Epithelial cell of proximal tubule (primary cell): Measurements from ENCODE around the gene TELO2. TPM values are rescaled to one million over a fixed set of nuclear protein-coding genes. Genes with fewer than 3 reads are reported as not detected.

Experiments used
- DNase-seq: peaks from one replicate; pipeline ENCODE4 v3.0.0-alpha.2; 2011; ENCODE audit warnings: low read depth
- H3K4me3 ChIP-seq: 2 replicates; pipeline ENCODE4 v1.5.1; 2011; ENCODE audit warnings: low read depth, mild to moderate bottlenecking, low read length
- total RNA-seq: library from RNA; depleted of rRNA; stranded (reverse); fragments of >200 nt; gene quantifications from 2 replicates; pipeline ENCODE4 v1.2.3, GENCODE V29; 2015
- TF ChIP-seq, protein P1 (sequence below): conservative IDR thresholded peaks from 2 replicates; pipeline ENCODE4 v1.5.1; 2012; ENCODE audit warnings: low read depth, mild to moderate bottlenecking, low read length

Gene TELO2
- total RNA-seq, 1 donor from 2014 or later, result 33.5 TPM

DNA sequence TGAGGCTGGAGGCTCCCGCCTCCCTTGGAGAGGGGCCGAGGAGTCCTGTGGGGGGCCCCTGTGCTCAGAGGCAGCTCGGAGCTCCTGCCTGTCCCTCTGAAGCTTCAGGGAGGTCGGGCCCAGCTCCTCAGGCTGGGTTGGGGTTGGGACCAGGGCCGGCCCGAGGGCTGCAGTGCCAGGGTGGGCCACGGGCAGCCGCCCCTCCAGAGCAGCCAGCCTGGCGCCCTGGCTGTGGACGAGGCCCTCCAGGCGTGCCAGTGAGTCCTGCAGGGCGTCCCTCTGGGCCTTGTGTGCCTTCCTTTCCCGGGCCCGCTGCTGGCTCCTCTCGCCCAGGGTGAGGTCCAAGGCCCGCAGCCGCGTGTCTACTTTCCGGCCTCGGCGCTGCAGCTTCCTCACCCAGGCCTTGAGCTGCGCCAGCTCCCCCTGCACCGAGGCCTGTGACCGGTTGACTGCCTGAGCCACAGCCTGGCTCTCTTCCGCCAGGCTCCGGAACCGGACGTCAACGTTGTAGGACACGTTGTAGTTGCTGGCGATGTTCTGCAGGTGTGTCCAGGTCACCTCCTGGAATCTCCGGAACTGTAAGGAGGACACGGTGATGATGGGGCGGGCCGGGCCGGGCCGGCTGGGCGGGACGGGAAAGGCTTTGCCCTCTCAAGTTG lies 5.6 kb upstream of the TELO2 start:
- DNase-seq, result no peak
- no peak overlapping the region for H3K4me3 ChIP-seq
- TF ChIP-seq, protein P1, sequence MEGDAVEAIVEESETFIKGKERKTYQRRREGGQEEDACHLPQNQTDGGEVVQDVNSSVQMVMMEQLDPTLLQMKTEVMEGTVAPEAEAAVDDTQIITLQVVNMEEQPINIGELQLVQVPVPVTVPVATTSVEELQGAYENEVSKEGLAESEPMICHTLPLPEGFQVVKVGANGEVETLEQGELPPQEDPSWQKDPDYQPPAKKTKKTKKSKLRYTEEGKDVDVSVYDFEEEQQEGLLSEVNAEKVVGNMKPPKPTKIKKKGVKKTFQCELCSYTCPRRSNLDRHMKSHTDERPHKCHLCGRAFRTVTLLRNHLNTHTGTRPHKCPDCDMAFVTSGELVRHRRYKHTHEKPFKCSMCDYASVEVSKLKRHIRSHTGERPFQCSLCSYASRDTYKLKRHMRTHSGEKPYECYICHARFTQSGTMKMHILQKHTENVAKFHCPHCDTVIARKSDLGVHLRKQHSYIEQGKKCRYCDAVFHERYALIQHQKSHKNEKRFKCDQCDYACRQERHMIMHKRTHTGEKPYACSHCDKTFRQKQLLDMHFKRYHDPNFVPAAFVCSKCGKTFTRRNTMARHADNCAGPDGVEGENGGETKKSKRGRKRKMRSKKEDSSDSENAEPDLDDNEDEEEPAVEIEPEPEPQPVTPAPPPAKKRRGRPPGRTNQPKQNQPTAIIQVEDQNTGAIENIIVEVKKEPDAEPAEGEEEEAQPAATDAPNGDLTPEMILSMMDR, result no peak

DNA sequence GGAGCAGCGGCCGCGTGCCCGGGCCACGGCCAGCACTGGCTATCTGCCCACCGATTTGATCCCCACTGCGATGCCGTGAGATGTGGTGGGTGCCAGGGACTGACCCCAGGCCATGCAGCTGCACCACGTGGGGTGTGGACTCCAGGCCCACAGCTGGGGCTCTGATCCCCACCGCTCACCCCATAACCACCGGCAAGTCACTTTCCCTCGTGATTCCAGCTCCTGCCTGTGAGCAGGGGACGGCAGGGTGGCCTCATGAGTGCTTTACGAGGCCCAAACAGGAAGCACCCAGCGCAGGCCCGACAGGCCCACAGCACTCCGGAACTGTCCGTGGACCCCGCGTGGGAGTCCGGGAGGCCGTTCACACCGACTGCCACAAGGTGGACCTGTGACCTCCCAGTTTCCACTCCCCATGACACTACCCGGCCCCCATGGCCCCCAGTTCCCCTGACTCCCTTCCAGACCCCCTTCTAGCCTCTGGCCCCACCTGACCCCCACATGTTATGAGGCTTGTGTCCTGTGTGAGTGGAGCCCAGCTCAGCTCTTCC lies 5.0 kb upstream of the TELO2 start:
- TF ChIP-seq, protein P1, result no peak
- DNase-seq, result no peak

DNA sequence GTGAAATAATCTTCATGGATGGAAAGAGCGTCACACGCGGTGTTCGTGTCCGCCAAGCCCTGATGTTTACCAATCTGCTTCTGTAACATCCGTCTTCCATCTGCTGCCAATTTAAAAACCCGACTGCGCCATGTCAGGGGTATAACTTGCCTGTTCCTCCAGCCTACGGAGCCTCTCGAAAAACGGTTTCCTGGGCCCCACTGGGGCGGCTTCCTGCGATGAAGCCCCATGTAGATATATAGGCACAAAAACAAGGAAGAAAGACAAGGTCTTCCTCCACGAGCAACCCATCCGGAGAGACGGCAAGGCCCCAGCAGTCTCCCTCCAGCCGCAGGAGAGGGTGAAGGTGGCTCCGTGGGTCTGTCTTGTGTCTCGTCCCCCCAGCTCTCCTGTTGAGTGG lies 4.5 kb upstream of the TELO2 start, which contains the start of gene PTX4:
Gene PTX4, minus strand, starts transcription at position 326 of the 400 bp plus-strand sequence. Its CDS starts 35 bp downstream, at position 291.
- no peak for DNase-seq
- TF ChIP-seq, protein P1, result no peak
- H3K4me3 ChIP-seq, result no peak within 1 kb of the TSS

More for the DNA sequence above, 5.0 kb upstream of the TELO2 start:
- no peak overlapping the region for H3K4me3 ChIP-seq

DNA sequence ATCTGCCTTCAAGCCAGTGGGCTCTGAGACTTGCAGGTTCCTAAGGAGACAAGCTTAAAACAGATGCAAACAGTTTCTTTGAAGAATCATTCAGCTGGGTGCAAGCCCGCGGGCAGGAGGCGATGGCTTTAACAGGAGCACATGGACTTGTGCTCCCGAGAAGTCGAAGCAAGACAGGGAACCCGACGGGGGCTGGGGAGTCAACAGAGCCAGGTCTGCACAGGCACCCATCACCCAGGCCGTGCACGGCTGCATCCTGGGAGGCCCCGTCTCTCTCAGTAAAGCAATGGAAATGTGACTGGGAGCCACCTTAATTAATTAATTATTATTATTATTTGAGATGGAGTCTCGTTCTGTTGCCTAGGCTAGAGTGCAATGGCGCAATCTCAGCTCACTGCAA lies 4.1 kb upstream of the TELO2 start:
- no peak for DNase-seq
- TF ChIP-seq, protein P1, result no peak

DNA sequence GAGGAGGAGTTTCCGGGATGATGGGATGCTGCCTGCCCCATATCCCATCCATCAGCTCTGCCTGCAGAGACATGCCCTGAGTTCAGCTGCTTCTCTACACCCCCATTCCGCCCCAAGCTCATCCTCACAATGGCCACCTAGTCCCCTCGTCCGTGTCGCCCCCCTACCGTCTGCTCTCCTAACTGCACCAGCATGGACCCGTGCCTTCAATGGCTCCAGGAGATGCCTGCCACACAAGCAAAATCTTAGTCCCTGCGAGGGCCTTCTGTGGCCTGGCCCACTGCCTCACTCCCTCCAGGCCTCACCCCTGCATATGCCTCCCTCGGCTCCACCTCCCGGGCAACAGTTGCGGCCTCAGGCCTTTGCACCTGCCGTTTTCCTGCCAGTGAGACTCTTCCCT lies 1.8 kb upstream of the TELO2 start:
- DNase-seq, result no peak
- TF ChIP-seq, protein P1, result no peak

More for the DNA sequence above, 4.1 kb upstream of the TELO2 start:
- no peak overlapping the region for H3K4me3 ChIP-seq

DNA sequence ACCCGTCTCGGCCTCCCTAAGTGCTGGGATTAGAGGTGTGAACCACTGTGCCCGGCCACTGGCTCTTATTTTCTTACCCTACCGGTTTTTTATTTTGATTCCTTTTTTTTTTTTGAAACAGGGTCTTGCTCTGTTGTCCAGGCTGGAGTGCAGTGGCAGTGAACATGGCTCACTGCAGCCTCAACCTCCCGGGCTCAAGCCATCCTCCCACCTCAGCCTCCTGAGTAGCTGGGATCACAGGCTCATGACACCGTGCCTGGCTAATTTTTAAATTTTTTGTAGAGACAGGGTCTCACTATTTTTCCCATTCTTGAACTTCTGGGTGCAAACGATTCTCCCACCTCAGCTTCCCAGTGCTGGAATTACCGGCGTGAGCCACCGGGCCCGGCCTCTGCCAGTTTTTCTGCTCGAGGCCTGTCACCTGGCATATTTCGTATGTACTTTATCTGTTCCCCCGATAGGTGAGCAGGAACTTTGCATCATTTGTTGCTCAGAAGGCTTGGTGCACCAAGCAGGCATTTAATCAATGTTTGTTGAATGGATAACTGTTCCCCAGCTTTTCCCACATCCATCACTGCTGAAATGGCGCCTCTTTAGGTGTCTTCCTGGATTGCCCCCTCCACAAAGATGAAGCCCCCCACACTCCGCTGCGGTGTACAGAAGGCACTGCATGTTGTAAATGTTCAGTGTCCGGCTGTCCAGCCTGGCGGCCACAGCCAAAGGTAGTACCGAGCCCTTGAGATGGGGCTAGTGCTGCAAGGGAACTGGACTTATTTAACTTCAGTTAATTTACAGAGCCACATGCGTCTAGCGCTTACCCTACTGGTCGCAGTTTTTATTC lies 858 bp upstream of the TELO2 start:
- peak overlapping the region; percentile 89 for H3K4me3 ChIP-seq

More for the DNA sequence above, 1.8 kb upstream of the TELO2 start:
- H3K4me3 ChIP-seq, result no peak overlapping the region

More for the DNA sequence above, 858 bp upstream of the TELO2 start:
- TF ChIP-seq, protein P1, result no peak
- DNase-seq, result no peak
